Endothelial cell of umbilical vein (primary cell): ENCODE data around the gene GPBP1L1. TPM values are rescaled to one million over a fixed set of nuclear protein-coding genes. Genes with fewer than 3 reads are reported as not detected.
"Not testable (repeated sequence)": the region's sequence is repeated elsewhere in the genome, so short reads cannot be mapped to it uniquely, and the experiment has no call there.

Experiments used
- BruUV-seq: library from RNA; stranded (reverse); fragments of 400-500 nt; replicated peaks from 2 replicates; lab custom pipeline; 2021; lab: Mats Ljungman, UMichigan
- CTCF ChIA-PET: fragments of 300-600, 350-600 bp; sonication (Branson Sonifier 250); formaldehyde crosslinking; loops from one replicate; lab custom pipeline; 2021; ENCODE audit warnings: antibody characterized with exemption, inconsistent platforms; lab: Charles Lee
- POLR2A ChIA-PET: fragments of 300-600, 350-600 bp; sonication (Branson Sonifier 250); formaldehyde crosslinking; loops from one replicate; lab custom pipeline; 2021; ENCODE audit warnings: antibody characterized with exemption, inconsistent platforms; lab: Charles Lee
- DNase-seq: peaks from one replicate; pipeline ENCODE4 v3.0.0-alpha.2; 2011; ENCODE audit warnings: low read depth, low spot score
- FAIRE-seq: peaks from 2 replicates; lab custom pipeline; 2011; peaks lifted over from hg19 to GRCh38; lab: Jason Lieb, UNC
- H2AFZ ChIP-seq: 2 replicates; pipeline ENCODE4 v1.6.0; 2012; ENCODE audit warnings: low read depth, low read length, control low read depth, inconsistent platforms
- H3K27ac ChIP-seq: 2 replicates; pipeline ENCODE4 v1.5.1; 2011; ENCODE audit warnings: low read depth, mild to moderate bottlenecking, control low read depth, low read length, moderate library complexity; ENCODE audit not compliant: insufficient read depth
- H3K27me3 ChIP-seq, 2 experiments: 2 replicates each; pipeline versions ENCODE4 v1.6.0 to v1.6.1; 2011; ENCODE audit warnings: low read length in 2 of 2, mixed read lengths in 1 of 2; ENCODE audit not compliant: control insufficient read depth in 2 of 2, insufficient read depth in 2 of 2
- H3K36me3 ChIP-seq, 2 experiments: 2 replicates in 1 of 2; 3 replicates in 1 of 2; pipeline ENCODE4 v1.5.1; 2011; ENCODE audit warnings: low read length in 2 of 2, mild to moderate bottlenecking in 1 of 2, moderate library complexity in 1 of 2; ENCODE audit not compliant: control insufficient read depth in 2 of 2, insufficient read depth in 2 of 2; ENCODE audit errors: extremely low read depth in 1 of 2
- H3K4me1 ChIP-seq: 3 replicates; pipeline ENCODE4 v1.5.1; 2011; ENCODE audit warnings: mild to moderate bottlenecking, low read length; ENCODE audit not compliant: control insufficient read depth, insufficient read depth; ENCODE audit errors: extremely low read depth
- H3K4me2 ChIP-seq: 2 replicates; pipeline ENCODE4 v1.6.1; 2011; ENCODE audit warnings: low read length, control low read depth, mixed read lengths; ENCODE audit not compliant: insufficient read depth
- H3K4me3 ChIP-seq, 3 experiments: fragments of 200-600 bp in 1 of 3; sonication (generic), shearing (Covaris generic) in 1 of 3; replicated peaks in 1 of 3; 2 replicates each; pipeline ENCODE4 v1.5.1; 2011 to 2016; ENCODE audit warnings: control low read depth in 3 of 3, low read length in 3 of 3, mild to moderate bottlenecking in 2 of 3, inconsistent platforms in 1 of 3, low read depth in 1 of 3, moderate library complexity in 1 of 3; ENCODE audit not compliant: insufficient read depth in 1 of 3
- H3K79me2 ChIP-seq: 2 replicates; pipeline ENCODE4 v1.6.0; 2012; ENCODE audit warnings: low read length, inconsistent platforms; ENCODE audit not compliant: control insufficient read depth, insufficient read depth
- H3K9ac ChIP-seq: replicated peaks from 2 replicates; pipeline ENCODE3; 2011; ENCODE audit warnings: low read length, control low read depth; ENCODE audit not compliant: insufficient read depth; ENCODE audit errors: extremely low read depth
- H3K9me1 ChIP-seq: replicated peaks from 3 replicates; pipeline ENCODE4 v1.6.0; 2011; ENCODE audit warnings: mild to moderate bottlenecking, low read length; ENCODE audit not compliant: control insufficient read depth, insufficient read depth; ENCODE audit errors: extremely low read depth
- H3K9me3 ChIP-seq: replicated peaks from 2 replicates; pipeline ENCODE4 v1.5.1; 2012; ENCODE audit warnings: low read length, inconsistent platforms; ENCODE audit not compliant: control insufficient read depth, insufficient read depth
- H4K20me1 ChIP-seq: replicated peaks from 2 replicates; pipeline ENCODE3; 2011; ENCODE audit warnings: mild to moderate bottlenecking, low read length; ENCODE audit not compliant: control insufficient read depth, insufficient read depth; ENCODE audit errors: extremely low read depth
- EZH2 ChIP-seq: IDR thresholded peaks from 2 replicates; pipeline ENCODE4 v1.6.1; 2012; ENCODE audit warnings: borderline replicate concordance, low read depth, mild to moderate bottlenecking, moderate library complexity, low read length, inconsistent platforms; ENCODE audit not compliant: severe bottlenecking
- FOS ChIP-seq: IDR thresholded peaks from 2 replicates; pipeline ENCODE4 v1.6.1; 2011; ENCODE audit warnings: mild to moderate bottlenecking, low read length, moderate library complexity, borderline replicate concordance; ENCODE audit not compliant: insufficient read depth
- GATA2 ChIP-seq: IDR thresholded peaks from 2 replicates; pipeline ENCODE4 v1.7.0; 2011; ENCODE audit warnings: low read depth, mild to moderate bottlenecking, moderate library complexity, mixed read lengths, low read length; ENCODE audit not compliant: insufficient read length, insufficient read depth
- JUN ChIP-seq: IDR thresholded peaks from 2 replicates; pipeline ENCODE4 v1.6.1; 2011; ENCODE audit warnings: borderline replicate concordance, low read depth; ENCODE audit not compliant: insufficient read length, insufficient read depth
- MAX ChIP-seq: IDR thresholded peaks from 2 replicates; pipeline ENCODE4 v1.6.1; 2011; ENCODE audit not compliant: insufficient read depth, insufficient read length
- MYC ChIP-seq: IDR thresholded peaks from one replicate; pipeline ENCODE4 v1.6.1; 2011; ENCODE audit warnings: mild to moderate bottlenecking, low read depth, low read length
- POLR2A ChIP-seq: IDR thresholded peaks from 2 replicates; pipeline ENCODE4 v1.6.1; 2012; ENCODE audit warnings: low read depth, mild to moderate bottlenecking, control low read depth, low read length
- POLR2AphosphoS5 ChIP-seq: IDR thresholded peaks from 2 replicates; pipeline ENCODE4 v1.6.1; 2012; ENCODE audit warnings: low read depth, mild to moderate bottlenecking, control low read depth, low read length, moderate library complexity; ENCODE audit not compliant: insufficient read depth
- dilution Hi-C: fragments of 300-500 bp; cut with MboI; formaldehyde crosslinking; loops from one replicate; pipeline ENCODE4 v1.15.0; 2019; ENCODE audit warnings: low sequenced_read_pairs; ENCODE audit not compliant: extremely low pct_ligation_motif_present
- intact Hi-C: fragments of 100-400 bp; cut with micrococcal nuclease; formaldehyde crosslinking; loops from one replicate; pipeline ENCODE4 v1.10.0; 2022
- polyA plus RNA-seq, 4 experiments: library from polyadenylated mRNA; depleted of rRNA in 3 of 4; stranded (reverse) in 3 of 4; unstranded in 1 of 4; fragments of >200 nt; gene quantifications; 2 replicates each; pipeline versions ENCODE4 v1.2.1 to v1.2.3, GENCODE V29; 2011 to 2012; ENCODE audit warnings: missing spikeins in 1 of 4
- total RNA-seq: library from RNA; stranded (reverse); gene quantifications from 2 replicates; pipeline ENCODE4 v1.2.3, GENCODE V29; 2021
- TF ChIP-seq, protein P1 (sequence below), 2 donors: IDR thresholded peaks; 1 replicate in 1 of 2; 2 replicates in 1 of 2; pipeline ENCODE4 v1.5.1; 2011; ENCODE audit warnings: low read length in 2 of 2, mild to moderate bottlenecking in 2 of 2, moderate library complexity in 2 of 2, control low read depth in 1 of 2, inconsistent platforms in 1 of 2, low read depth in 1 of 2; ENCODE audit not compliant: insufficient read depth in 1 of 2; ENCODE audit errors: extremely low read depth in 1 of 2

Gene GPBP1L1
- total and polyA plus RNA-seq, 2 donors (not counting 3 experiments of a cell fraction or from before 2014, with no cell fraction given) = 35.0 to 89.7 TPM

- FAIRE-seq (no peak), DNase-seq (no peak)
- H3K36me3 ChIP-seq = peaks cover 0 to 2% of the 10 kb centered on the region in 2 experiments
- H3K9me1 ChIP-seq = no peaks in the 10 kb centered on the region
- dilution Hi-C loops = no loop called here
- CTCF ChIA-PET = no interaction called here
- H3K9me3 ChIP-seq = no peaks in the 10 kb centered on the region
- no peak overlapping the region for H3K9ac ChIP-seq
- H3K27ac ChIP-seq = no peak overlapping the region
- no peaks in the 10 kb centered on the region for H3K4me1 ChIP-seq
- H3K27me3 ChIP-seq = no peaks in the 10 kb centered on the region
- no peaks in the 10 kb centered on the region for H3K79me2 ChIP-seq
- no peak overlapping the region for H3K4me3 ChIP-seq
- POLR2A ChIA-PET = interaction anchor here (0.5 kb wide), 1 partner anchor 23 kb away, joined by 5 read pairs; no protein-coding TSS in a partner anchor
- TF ChIP-seq FOS = no peak
- TF ChIP-seq JUN = no peak
- no peaks in the 10 kb centered on the region for H4K20me1 ChIP-seq
- H3K4me2 ChIP-seq = no peak overlapping the region
- no peak overlapping the region for H2AFZ ChIP-seq
- intact Hi-C loops = no loop called here
- no TSS peak for BruUV-seq
These were observed 34.9 kb upstream of the GPBP1L1 start for GRCh38 chr1:45721207-45721606.

DNA sequence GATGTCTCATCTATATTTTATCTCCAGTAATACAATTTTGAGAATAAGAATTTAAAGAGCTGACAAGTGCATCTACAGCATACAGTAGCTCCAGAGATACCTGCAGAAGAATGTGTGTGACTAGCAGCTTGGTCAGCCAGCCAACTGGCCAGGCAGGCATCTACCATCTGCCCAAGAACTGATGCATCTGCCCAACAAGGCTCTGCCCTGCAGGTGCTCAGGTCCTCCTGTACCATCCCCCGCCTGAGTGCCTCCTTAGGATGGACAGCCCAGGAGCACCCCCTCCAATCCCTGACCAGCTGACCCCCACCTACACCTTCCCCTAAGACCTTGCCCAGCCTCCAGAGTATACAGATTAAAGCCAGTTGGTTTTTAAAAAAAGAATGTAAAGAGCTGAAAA is 32.0 kb upstream of the GPBP1L1 start:
- CTCF ChIA-PET = interaction anchor here (0.9 kb wide), 1 partner anchor 11 kb away, joined by 4 read pairs; no protein-coding TSS in a partner anchor
- Histone ChIP-seq H3K27me3 (no peaks in the 10 kb centered on the region), H3K9me3 (no peaks in the 10 kb centered on the region), H3K9ac (no peak overlapping the region), H3K4me2 (no peak overlapping the region), H3K4me3 (no peak overlapping the region), H3K36me3 (peaks cover 0 to 2% of the 10 kb centered on the region in 2 experiments), H4K20me1 (no peaks in the 10 kb centered on the region), H3K79me2 (no peaks in the 10 kb centered on the region), H3K4me1 (no peaks in the 10 kb centered on the region), H2AFZ (no peak overlapping the region), H3K27ac (no peak overlapping the region), H3K9me1 (no peaks in the 10 kb centered on the region)
- DNase-seq (no peak), FAIRE-seq (no peak)
- intact Hi-C loops = no loop called here
- TF ChIP-seq, protein P1, sequence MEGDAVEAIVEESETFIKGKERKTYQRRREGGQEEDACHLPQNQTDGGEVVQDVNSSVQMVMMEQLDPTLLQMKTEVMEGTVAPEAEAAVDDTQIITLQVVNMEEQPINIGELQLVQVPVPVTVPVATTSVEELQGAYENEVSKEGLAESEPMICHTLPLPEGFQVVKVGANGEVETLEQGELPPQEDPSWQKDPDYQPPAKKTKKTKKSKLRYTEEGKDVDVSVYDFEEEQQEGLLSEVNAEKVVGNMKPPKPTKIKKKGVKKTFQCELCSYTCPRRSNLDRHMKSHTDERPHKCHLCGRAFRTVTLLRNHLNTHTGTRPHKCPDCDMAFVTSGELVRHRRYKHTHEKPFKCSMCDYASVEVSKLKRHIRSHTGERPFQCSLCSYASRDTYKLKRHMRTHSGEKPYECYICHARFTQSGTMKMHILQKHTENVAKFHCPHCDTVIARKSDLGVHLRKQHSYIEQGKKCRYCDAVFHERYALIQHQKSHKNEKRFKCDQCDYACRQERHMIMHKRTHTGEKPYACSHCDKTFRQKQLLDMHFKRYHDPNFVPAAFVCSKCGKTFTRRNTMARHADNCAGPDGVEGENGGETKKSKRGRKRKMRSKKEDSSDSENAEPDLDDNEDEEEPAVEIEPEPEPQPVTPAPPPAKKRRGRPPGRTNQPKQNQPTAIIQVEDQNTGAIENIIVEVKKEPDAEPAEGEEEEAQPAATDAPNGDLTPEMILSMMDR (IDR thresholded peaks at IDR 0.05; ENCODE audit: extremely low read depth in 1 of 2, insufficient read depth in 1 of 2, low read depth in 1 of 2, low read length in 2 of 2) = no peak
- TF ChIP-seq POLR2A = no peak
- TF ChIP-seq MAX = no peak
- TF ChIP-seq JUN = no peak
- TF ChIP-seq GATA2 = no peak
- TF ChIP-seq FOS = no peak
- no peak for TF ChIP-seq POLR2AphosphoS5
- TF ChIP-seq MYC = no peak
- no peak for TF ChIP-seq EZH2
- dilution Hi-C loops = no loop called here
- POLR2A ChIA-PET = no interaction called here
- BruUV-seq = no TSS peak

DNA sequence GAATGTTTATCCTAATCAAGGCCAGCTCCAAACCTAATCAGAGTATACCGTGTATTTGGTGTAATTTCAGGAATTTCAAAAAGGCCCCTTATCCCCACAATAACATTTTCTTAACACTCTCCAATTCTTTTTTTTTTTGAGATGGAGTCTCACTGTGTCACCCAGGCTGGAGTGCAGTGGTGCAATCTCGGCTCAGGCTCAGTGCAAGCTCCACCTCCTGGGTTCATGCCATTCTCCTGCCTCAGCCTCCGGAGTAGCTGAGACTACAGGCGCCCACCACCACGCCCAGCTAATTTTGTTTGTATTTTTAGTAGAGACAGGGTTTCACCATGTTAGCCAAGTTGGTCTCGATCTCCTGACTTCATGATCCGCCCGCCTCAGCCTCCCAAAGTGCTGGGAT is 31.1 kb upstream of the GPBP1L1 start:
- BruUV-seq, H3K4me3 ChIP-seq, CTCF ChIA-PET, H3K79me2 ChIP-seq, H3K36me3 ChIP-seq, H3K27me3 ChIP-seq, H4K20me1 ChIP-seq, H3K9ac ChIP-seq, H3K4me1 ChIP-seq, H3K27ac ChIP-seq, DNase-seq, H3K9me3 ChIP-seq, intact Hi-C loops, H3K9me1 ChIP-seq, FAIRE-seq, dilution Hi-C loops, POLR2A ChIA-PET, H2AFZ ChIP-seq, H3K4me2 ChIP-seq: not testable (repeated sequence)
